ENCODE data around the gene MYOZ3.
A peak's percentile ranks its signal among the peaks of the same experiment; 100 is the strongest.

The MYOZ3 gene

DNA sequence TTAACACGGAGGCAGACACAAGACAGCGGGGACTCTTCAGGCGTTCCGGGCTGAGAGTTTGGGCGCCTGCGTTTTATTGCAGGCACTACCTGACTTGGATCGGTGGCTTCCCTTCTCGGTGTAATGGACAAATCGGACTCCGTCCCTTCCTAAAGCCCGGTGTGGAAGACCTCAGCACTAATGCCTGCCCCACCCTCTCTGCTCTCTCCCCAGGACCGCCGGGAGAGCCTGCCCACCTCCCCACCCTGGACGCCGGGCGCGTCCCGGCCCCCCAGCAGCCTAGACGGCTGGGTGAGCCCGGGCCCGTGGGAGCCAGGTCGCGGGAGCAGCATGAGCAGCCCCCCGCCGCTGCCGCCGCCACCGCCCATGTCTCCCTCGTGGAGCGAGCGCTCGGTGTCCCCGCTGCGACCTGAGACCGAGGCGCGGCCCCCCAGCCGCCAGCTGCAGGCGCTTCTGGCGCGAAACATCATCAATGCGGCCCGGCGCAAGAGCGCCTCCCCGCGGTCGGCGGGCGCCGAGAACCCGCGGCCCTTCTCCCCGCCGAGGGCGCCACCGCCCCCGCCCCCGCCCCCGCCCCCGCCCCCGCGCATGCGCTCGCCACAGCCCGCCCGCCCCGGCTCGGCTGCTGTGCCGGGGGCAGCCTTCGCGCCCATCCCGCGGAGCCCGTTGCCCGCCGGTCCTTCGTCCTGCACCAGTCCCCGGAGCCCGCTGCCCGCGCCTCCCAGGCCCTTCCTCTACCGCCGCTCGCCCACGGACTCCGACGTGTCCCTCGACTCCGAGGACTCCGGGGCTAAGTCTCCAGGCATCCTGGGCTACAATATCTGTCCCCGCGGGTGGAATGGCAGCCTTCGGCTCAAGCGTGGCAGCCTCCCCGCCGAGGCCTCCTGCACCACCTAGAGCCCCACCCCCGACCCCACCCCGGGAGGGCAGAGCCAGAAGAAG lies 4.6 kb upstream of the MYOZ3 start:
- Histone ChIP-seq H3K27me3 (replicated peaks; ENCODE audit: control insufficient read depth, insufficient read depth, low read length) (no peaks in the 10 kb centered on the region), H3K4me3 (replicated peaks; ENCODE audit: low read depth, low read length) (peak overlapping the region; percentile 65), H3K36me3 (ENCODE audit: control insufficient read depth, insufficient read depth, low read length) (no peaks in the 10 kb centered on the region; the same call in none of the 2 replicates)
- TF ChIP-seq, protein P1, sequence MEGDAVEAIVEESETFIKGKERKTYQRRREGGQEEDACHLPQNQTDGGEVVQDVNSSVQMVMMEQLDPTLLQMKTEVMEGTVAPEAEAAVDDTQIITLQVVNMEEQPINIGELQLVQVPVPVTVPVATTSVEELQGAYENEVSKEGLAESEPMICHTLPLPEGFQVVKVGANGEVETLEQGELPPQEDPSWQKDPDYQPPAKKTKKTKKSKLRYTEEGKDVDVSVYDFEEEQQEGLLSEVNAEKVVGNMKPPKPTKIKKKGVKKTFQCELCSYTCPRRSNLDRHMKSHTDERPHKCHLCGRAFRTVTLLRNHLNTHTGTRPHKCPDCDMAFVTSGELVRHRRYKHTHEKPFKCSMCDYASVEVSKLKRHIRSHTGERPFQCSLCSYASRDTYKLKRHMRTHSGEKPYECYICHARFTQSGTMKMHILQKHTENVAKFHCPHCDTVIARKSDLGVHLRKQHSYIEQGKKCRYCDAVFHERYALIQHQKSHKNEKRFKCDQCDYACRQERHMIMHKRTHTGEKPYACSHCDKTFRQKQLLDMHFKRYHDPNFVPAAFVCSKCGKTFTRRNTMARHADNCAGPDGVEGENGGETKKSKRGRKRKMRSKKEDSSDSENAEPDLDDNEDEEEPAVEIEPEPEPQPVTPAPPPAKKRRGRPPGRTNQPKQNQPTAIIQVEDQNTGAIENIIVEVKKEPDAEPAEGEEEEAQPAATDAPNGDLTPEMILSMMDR (IDR thresholded peaks at IDR 0.05; ENCODE audit: insufficient read depth, low read length, poor library complexity, severe bottlenecking), result peak; percentile 48
- DNase-seq (ENCODE audit: extremely low read depth, insufficient read length), result peak; percentile 85

DNA sequence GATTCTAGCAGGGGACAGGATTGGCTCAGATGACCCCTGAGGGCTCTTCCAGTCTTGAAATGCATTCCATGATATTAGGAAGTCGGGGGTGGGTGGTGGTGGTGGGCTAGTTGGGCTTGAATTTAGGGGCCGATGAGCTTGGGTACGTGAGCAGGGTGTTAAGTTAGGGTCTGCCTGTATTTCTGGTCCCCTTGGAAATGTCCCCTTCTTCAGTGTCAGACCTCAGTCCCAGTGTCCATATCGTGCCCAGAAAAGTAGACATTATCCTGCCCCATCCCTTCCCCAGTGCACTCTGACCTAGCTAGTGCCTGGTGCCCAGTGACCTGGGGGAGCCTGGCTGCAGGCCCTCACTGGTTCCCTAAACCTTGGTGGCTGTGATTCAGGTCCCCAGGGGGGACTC lies 2.9 kb upstream of the MYOZ3 start:
- TF ChIP-seq, protein P1 (IDR thresholded peaks at IDR 0.05; ENCODE audit: insufficient read depth, low read length, poor library complexity, severe bottlenecking), result no peak
- Histone ChIP-seq H3K4me3 (replicated peaks; ENCODE audit: low read depth, low read length) (no peak overlapping the region), H3K36me3 (ENCODE audit: control insufficient read depth, insufficient read depth, low read length) (no peaks in the 10 kb centered on the region), H3K27me3 (replicated peaks; ENCODE audit: control insufficient read depth, insufficient read depth, low read length) (no peaks in the 10 kb centered on the region)
- DNase-seq (ENCODE audit: extremely low read depth, insufficient read length), result no peak

DNA sequence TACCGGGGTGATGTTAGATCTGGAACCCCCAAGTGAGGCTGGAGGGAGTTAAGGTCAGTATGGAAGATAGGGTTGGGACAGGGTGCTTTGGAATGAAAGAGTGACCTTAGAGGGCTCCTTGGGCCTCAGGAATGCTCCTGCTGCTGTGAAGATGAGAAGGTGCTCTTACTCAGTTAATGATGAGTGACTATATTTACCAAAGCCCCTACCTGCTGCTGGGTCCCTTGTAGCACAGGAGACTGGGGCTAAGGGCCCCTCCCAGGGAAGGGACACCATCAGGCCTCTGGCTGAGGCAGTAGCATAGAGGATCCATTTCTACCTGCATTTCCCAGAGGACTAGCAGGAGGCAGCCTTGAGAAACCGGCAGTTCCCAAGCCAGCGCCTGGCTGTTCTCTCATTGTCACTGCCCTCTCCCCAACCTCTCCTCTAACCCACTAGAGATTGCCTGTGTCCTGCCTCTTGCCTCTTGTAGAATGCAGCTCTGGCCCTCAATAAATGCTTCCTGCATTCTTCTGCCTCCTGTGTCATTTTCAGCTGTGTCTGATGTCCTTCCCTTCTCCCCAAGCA lies 2.3 kb upstream of the MYOZ3 start:
- Histone ChIP-seq H3K4me3 (replicated peaks; ENCODE audit: low read depth, low read length) (no peak overlapping the region), H3K27me3 (replicated peaks; ENCODE audit: control insufficient read depth, insufficient read depth, low read length) (no peaks in the 10 kb centered on the region)

DNA sequence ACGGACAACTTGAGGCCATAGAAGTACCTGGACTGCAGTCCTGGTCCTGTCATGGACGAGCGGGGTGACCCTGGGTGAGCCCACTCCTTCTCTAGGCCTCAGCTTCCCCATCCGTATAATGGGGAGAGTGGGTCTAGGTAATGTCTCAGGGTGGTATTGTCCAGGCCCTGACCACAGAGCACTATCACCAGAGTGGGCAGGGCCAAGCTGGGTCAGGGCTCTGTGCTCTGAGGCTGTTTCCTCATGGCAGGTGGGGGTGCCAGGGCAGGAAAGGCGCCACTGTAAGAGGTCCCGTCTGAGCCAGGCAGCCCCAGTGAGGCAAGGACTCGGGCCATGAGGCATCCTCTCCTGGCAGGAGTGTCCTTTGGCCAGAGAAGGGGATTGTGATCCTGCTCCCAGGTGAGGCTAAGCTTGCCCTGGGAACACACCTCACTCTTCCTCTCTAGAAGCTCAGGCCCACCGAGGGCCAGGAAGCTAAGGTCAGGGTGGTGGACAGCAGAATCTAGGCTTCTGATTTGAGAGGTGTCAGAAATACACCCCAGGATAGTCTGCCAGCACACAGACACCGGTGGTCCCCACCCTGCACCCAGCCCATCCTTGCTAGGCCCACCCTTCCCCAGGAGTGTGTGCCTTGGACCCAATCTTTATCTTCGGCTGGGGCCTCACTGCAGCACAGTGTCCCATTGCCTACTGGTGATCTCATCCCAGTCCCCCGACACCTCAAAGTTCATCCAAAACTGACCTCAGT lies 1.5 kb upstream of the MYOZ3 start:
- Histone ChIP-seq H3K27me3 (replicated peaks; ENCODE audit: control insufficient read depth, insufficient read depth, low read length) (no peaks in the 10 kb centered on the region), H3K4me3 (replicated peaks; ENCODE audit: low read depth, low read length) (no peak overlapping the region), H3K36me3 (ENCODE audit: control insufficient read depth, insufficient read depth, low read length) (no peaks in the 10 kb centered on the region)
- TF ChIP-seq, protein P1 (IDR thresholded peaks at IDR 0.05; ENCODE audit: insufficient read depth, low read length, poor library complexity, severe bottlenecking), result no peak
- no peak for DNase-seq (ENCODE audit: extremely low read depth, insufficient read length)

More for the DNA sequence above, 2.3 kb upstream of the MYOZ3 start:
- TF ChIP-seq, protein P1 (IDR thresholded peaks at IDR 0.05; ENCODE audit: insufficient read depth, low read length, poor library complexity, severe bottlenecking), result no peak
- no peak for DNase-seq (ENCODE audit: extremely low read depth, insufficient read length)
- H3K36me3 ChIP-seq (ENCODE audit: control insufficient read depth, insufficient read depth, low read length), result no peaks in the 10 kb centered on the region

DNA sequence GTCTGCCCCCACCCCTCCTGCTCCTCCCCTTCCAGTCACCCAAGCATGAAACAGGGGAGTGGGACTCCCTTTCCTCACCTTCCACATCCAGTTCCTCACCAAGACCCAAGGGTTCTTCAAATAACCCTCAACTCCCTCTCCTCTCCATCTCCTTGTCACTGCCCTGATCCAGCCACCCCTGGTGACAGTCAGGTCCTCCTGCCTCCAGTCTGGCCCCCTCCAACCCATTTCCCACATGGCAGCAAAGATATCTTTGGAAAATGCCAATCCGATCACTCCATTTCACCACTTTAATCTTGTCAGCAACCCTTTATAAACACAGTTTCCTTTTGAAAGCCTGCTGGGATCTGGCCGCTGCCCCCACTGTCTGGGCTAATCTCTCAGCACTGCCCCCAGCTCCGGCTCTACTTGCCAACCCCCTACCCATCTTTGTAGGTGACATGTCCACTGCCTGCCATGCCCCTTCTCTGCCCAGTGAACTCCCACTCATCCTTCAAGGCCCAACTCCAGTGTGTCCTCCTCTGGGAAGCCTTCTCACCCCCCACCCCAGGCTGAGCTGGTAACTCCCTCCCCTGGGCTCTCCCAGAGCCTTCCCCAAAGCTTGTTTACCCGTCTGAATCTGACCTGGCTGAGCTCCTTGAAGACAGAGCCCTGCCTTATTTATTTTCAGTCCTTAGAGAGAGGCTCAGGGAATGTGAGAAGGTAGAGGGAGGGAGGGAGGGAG lies 781 bp upstream of the MYOZ3 start:
- no peak overlapping the region for H3K4me3 ChIP-seq (replicated peaks; ENCODE audit: low read depth, low read length)
- no peak for DNase-seq (ENCODE audit: extremely low read depth, insufficient read length)
- TF ChIP-seq, protein P1 (IDR thresholded peaks at IDR 0.05; ENCODE audit: insufficient read depth, low read length, poor library complexity, severe bottlenecking), result no peak
- no peaks in the 10 kb centered on the region for H3K36me3 ChIP-seq (ENCODE audit: control insufficient read depth, insufficient read depth, low read length)
- no peaks in the 10 kb centered on the region for H3K27me3 ChIP-seq (replicated peaks; ENCODE audit: control insufficient read depth, insufficient read depth, low read length)
